Measurements from ENCODE around the gene FGD5.

The FGD5 gene

GRCh38 chr3:14913071-14913925, 94.5 kb downstream of the FGD5 start:
- DNase-seq: no peak

GRCh38 chr3:14913926-14914778, 95.4 kb downstream of the FGD5 start:
- no peak for DNase-seq

GRCh38 chr3:14914779-14915117, 96.0 kb downstream of the FGD5 start:
- no peak for DNase-seq

GRCh38 chr3:14915636-14916222, 97.0 kb downstream of the FGD5 start:
- DNase-seq: no peak

- DNase-seq: no peak
Observed at GRCh38 chr3:14918356-14918860, 99.6 kb downstream of the FGD5 start.

GRCh38 chr3:14920536-14920935, 101.8 kb downstream of the FGD5 start:
- no peak for DNase-seq

GRCh38 chr3:14921034-14921616, 102.4 kb downstream of the FGD5 start:
- DNase-seq: no peak

- DNase-seq: no peak
Observed at GRCh38 chr3:14921811-14922705, 103.3 kb downstream of the FGD5 start.

GRCh38 chr3:14922863-14923262, 104.1 kb downstream of the FGD5 start:
- DNase-seq: no peak

GRCh38 chr3:14923476-14923875, 104.7 kb downstream of the FGD5 start:
- DNase-seq: no peak

- DNase-seq: no peak
Observed at GRCh38 chr3:14925729-14926591, 107.2 kb downstream of the FGD5 start.

GRCh38 chr3:14926592-14926991, 107.8 kb downstream of the FGD5 start:
- no peak for DNase-seq

GRCh38 chr3:14927308-14927707, 108.5 kb downstream of the FGD5 start:
- no peak for DNase-seq

- DNase-seq: no peak
Observed at GRCh38 chr3:14929310-14930074, 110.7 kb downstream of the FGD5 start.

GRCh38 chr3:14933820-14934425, 115.2 kb downstream of the FGD5 start:
- no peak for DNase-seq

- DNase-seq: no peak
Observed at GRCh38 chr3:14935592-14936345, 117.0 kb downstream of the FGD5 start.

- DNase-seq: no peak
Observed at GRCh38 chr3:14938954-14939353, 120.2 kb downstream of the FGD5 start.

GRCh38 chr3:14941871-14942270, 123.1 kb downstream of the FGD5 start:
- DNase-seq: no peak

- no peak for DNase-seq
Observed at GRCh38 chr3:14943042-14943441, 124.3 kb downstream of the FGD5 start.
